DMS153 treated with DMSO at 0.1 percent for 48 hours (cell line): Measurements from ENCODE around the gene VSTM1.
"Not testable (repeated sequence)": the region's sequence is repeated elsewhere in the genome, so short reads cannot be mapped to it uniquely, and the experiment has no call there.

ENCODE experiments used
- DNase-seq: peaks from one replicate; lab custom pipeline; 2025; ENCODE audit not compliant: unreplicated experiment; lab: John Stamatoyannopoulos, UW

The VSTM1 gene

DNA sequence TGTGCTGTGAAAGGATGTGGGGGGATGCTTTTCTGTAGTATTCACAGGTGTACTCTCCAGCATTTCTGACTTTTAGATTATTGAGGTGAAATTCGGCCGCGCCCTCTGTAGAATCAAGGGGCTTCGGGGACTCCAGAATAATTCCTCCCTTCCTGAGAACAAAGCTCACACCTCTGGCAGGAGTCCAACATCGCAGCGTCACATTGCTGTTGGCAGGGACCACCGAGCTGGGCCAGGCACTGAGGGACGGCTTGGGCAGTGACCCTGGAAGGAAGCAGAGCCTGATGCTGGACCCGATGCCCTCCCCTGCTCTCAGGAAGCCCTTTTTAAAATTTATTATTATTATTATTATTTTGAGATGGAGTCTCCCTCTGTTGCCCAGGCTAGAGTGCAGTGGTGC is 11.2 kb upstream of the VSTM1 start:
- DNase-seq, result no peak

DNA sequence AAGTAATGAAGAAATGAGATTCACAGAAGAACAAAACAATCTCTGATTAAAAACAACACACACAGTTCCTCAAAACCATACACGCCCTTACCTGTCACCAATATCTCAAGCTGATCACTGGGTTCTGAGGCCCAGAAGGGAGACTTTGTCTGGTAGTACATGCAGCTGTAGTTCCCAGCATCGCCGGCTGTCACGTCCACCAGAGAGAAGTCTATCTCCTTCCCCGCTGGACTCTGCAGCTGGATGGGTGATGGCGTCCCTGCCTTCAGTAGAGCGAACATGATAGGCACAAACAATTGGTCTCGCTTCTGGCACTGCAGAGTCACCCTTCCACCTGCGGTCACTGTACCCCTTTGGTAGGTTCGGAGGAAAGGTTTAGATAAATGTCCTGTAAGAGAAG is 10.1 kb upstream of the VSTM1 start:
- DNase-seq, result no peak

- DNase-seq, result no peak
Measured at GRCh38 chr19:54069470-54069869, 5.8 kb upstream of the VSTM1 start.

- no peak for DNase-seq
Measured at GRCh38 chr19:54062643-54063042, 1.1 kb downstream of the VSTM1 start.

DNA sequence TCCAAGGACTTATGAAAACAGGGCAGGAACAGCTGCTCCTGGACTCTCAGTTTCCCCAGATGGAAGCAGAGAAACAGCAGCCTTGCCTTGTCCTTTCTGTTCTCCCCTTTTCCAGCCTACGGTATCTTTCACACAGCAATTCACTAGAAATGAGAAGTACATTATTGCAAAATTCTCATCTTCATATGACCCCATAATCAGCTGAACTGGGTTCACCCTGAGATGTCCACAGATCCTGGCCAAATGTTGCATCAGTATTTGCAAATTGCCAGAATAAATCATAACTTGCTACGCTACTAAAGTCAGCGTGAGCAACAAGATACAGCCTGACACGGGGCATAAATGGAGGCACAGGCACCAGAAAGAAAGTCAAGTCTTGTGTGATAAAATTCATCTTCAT is 16.1 kb downstream of the VSTM1 start:
- no peak for DNase-seq

DNA sequence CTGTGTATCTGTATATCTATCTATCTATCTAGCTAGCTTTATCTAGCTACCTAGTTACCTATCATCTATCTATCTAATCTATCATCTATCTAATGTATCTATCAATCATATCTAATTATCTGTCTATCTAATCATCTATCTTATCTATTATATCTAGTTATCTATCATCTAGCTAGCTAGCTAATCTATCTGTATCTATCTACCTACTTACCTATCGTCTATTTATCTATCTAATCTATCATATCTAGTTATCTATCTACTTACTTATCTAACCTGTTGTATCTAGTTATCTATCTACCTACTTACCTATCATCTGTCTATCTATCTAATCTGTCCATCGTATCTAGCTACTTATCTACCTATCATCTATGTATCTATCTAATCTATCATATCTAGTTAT is 17.9 kb downstream of the VSTM1 start:
- DNase-seq, result no peak

DNA sequence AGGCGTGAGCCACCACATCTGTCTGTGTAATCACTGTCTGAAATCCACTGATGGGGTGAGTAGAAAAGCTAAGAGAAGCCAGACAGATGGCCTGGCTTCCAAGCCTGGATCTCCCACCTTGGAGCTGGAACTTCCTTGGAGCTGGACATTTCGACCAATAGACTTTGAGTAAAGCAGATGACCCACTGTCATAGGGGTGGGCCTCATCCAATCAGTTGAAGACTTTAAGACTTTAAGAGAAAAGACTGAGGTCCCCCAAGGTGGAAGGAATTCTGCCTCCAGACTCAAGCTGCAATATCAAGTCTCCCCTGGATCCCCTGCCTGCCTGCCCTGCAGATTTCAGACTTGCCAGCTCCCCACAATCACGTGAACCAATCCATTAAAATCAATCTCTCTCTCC is 20.7 kb downstream of the VSTM1 start:
- no peak for DNase-seq

GRCh38 chr19:54041969-54042606 is 21.6 kb downstream of the VSTM1 start:
- DNase-seq, result no peak

DNA sequence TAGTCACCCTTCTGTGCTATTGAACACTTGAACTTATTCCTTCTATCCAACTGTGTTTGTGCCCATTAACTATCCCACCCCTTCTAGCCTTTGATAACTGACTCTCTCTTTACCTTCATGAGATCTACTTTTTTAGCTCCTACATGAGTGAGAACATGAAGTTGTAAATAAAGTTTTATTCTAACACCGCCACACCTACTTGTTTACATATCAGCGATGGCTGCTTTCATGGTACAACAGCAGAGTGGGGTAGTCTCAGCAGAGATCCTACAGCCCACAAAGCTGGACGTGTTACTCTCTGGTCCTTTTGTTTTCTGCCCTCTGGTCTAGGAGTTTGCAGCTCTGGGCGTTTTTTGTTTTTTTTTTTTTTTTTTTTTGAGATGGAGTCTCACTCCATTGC is 23.7 kb downstream of the VSTM1 start:
- DNase-seq, result no peak

DNA sequence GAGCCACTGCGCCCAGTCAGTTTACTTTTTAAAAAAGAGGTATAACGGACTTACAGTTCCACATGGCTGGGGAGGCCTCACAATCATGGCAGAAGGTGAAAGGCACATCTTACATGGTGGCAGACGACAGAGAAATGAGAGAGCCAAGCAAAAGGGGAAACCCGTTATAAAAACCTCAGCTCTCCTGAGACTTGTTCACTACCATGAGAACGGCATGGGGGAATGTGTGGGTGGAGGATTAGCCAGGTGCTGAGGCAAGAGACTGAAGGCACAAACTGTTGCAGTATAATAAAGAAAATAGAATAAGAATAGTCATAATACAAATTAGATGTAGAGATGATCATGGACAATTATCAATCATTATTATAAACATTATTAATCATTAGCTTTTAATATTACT is 27.2 kb downstream of the VSTM1 start:
- DNase-seq, result not testable (repeated sequence)

- no peak for DNase-seq
Measured at GRCh38 chr19:54035215-54036178, 28.2 kb downstream of the VSTM1 start.

- DNase-seq, result no peak
Measured at GRCh38 chr19:54030895-54031586, 32.7 kb downstream of the VSTM1 start.

DNA sequence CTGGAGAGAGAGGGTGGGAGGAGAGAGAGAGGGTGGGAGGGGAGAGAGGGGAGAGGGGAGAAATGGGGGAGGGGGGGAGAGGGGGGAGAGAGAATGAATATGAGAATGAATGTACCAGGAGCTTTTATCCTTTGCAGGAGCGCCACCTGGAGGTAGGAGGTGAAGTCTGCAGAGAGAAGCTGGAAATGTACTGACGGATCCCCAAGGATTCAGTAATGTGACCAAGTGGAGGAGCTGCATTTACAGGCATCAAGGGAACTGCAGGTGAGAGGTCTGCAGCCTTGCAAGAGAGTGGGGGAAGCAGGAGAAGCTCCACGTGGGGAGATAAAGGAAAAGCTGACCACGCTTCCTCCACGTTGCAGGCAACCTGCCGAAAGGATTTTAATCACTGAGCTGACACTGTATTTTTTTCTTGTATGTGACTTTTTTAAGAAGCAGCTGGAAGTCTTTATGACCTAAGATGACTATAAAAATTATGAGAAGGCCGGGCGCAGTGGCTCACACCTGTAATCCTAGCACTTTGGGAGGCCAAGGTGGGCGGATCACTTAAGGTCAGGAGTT is 33.7 kb downstream of the VSTM1 start:
- DNase-seq, result no peak

DNA sequence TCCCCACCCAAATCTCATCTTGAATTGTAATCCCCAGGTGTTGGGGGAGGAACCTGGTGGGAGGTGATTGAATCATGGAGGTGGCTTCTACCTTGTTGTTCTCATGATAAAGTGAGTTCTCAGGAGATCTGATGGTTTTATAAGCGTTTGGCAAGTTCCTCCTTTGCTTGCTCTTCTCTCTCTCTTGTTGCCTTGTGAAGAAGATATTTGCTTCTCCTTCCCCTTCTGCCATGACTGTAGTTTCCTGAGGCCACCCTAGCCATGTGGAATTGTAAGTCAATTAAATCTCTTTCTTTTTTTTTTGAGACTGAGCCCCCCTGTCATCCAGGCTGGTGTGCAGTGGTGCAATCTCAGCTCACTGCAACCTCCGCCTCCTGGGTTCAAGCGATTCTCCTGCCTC is 34.4 kb downstream of the VSTM1 start:
- no peak for DNase-seq

- no peak for DNase-seq
Measured at GRCh38 chr19:54026656-54027055, 37.0 kb downstream of the VSTM1 start.

GRCh38 chr19:54024660-54025059 is 39.0 kb downstream of the VSTM1 start:
- no peak for DNase-seq

DNA sequence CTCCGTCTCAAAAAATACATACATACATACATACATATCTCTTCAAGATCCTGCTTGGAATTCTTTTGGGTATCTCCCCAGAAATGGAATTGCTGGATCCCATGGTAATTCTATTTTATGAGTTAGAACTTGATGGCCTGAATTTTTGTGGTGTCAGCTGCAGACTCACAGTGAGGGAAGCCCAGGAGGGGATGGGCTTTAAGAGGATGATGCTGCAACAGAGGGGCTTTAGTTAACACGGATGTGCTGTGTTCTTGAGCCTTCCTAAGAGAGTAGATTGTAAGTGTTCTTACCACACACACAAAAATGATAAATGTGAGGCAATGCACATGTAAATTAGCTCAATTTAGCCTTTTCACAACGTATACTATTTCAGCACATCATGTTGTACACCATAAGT is 40.5 kb downstream of the VSTM1 start:
- no peak for DNase-seq

DNA sequence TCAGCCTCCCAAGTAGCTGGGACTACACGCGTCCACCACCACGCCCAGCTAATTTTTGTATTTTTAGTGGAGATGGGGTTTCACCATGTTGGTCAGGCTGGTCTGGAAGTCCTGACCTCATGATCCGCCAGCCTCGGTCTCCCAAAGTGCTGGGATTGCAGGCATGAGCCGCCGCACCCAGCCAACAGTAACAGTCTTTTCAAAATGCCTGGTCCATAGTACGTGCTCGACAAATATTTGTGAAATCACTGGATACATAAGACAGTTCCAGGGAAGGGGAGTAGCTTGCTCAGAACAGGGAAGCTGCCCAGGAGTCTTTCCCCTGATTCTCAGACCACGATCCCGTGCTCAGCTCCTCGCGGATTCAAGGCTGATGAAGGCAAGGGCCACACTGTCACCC is 41.8 kb downstream of the VSTM1 start:
- DNase-seq, result no peak

DNA sequence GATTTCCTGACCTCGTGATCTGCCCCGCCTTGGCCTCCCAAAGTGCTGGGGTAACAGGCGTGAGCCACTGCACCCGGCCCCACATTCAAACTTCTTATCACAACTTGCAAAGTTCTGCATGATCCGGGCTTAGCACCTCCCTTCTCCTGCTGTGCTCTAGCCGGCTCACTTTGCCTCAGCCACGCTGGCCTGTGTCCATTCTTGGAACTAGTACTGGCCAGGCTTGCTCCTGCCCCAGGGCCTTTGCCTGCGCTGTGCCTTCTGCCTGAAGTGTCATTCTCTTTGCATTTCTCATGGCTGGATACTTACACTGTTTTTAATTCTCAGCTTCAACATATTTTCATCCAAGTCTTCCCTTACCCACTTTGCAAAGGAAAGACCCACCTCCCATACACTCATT is 42.3 kb downstream of the VSTM1 start:
- no peak for DNase-seq

DNA sequence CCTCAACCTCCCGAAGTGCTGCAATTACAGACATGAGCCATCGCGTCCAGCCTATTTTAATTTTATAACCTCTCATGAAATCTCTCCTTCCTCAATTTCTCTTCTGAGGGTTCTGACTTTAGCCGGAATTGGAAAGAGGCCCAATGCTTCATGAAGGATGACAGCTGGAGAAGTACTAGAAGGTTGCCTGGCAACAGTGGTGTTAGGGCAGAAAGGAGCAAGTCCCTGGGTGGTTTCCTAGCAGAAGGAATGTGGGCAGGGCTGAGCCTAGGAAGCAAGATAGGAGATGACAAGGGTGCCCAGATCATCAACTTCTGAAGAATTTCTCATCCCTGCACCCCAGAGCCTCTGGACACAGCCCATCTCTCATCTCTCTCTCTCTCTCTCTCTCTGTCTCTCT is 46.4 kb downstream of the VSTM1 start:
- DNase-seq, result no peak

- no peak for DNase-seq
Measured at GRCh38 chr19:54014920-54015560, 48.7 kb downstream of the VSTM1 start.
